NCI-H524 treated with DMSO at 0.1 percent for 48 hours (cell line): ENCODE measurements around the gene ZNF747.

Source experiments
- DNase-seq: peaks from one replicate; lab custom pipeline; 2025; lab: John Stamatoyannopoulos, UW

ZNF747 gene

DNA sequence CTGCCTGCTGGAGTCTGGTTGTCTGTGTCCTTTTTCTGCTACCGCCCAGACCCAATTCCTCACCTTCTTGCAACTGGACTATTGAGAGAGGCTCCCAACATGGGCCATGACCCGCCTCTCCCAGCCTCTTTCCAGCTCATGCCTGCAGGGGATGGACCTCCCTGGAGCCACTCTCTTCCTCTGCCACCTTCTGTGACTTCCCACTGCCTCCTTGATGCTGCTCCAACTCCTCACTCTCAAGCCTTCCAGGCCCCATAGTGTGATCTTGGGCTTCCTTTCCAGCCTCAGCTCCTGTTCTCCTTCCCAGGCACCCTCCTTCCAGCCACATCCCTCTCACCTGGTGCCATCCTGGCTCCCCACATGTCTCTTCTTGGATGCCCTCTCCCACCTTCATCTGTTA, 19.4 kb downstream of the ZNF747 start:
- no peak for DNase-seq

DNA sequence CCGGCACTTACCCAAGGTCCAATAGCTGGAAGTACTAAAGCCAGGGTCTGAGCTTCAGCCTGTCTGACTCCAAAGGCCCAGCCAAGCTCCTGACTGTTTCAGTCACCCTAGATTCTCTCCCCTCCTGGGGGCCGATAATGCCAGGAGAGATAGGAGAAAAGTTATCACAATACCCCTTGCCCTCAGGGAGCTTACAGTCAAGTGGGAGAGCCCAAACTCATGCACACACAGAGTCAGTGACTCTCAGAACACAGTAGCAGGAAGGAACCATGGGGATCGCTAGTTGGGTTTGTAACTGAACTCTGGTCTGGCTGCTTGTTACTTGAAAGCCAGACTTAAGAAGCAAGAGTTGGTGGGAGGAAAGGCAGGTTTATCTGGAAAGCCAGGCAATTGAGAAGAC, 23.1 kb downstream of the ZNF747 start:
- no peak for DNase-seq

DNA sequence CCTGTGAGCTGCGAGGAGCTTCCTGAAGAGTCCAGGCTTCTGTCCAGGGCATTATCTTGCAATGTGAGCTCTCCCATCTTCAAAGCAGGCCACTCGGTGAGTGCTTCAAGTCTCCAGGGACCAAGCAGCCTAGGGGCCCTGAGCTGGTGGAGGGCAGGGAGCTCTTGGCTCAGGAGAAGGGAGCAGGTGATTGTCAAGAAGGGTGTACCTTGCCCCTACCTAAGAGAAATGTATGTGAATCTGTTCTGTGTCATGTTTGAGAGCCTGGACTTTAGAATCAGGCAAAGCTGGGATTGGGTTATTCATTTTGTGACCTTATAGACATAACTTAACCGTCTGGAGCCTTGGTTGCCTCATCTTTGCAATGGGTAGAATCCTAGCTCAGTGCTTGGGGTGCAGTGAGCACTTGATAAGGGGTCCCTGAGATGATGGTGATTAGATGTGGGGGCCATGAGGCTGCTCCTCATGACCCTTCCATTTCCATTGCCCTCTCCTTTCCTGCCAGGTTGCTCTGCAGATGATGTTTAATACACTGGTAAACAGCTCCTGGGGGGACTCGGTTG, 24.2 kb downstream of the ZNF747 start:
- DNase-seq, result no peak

DNA sequence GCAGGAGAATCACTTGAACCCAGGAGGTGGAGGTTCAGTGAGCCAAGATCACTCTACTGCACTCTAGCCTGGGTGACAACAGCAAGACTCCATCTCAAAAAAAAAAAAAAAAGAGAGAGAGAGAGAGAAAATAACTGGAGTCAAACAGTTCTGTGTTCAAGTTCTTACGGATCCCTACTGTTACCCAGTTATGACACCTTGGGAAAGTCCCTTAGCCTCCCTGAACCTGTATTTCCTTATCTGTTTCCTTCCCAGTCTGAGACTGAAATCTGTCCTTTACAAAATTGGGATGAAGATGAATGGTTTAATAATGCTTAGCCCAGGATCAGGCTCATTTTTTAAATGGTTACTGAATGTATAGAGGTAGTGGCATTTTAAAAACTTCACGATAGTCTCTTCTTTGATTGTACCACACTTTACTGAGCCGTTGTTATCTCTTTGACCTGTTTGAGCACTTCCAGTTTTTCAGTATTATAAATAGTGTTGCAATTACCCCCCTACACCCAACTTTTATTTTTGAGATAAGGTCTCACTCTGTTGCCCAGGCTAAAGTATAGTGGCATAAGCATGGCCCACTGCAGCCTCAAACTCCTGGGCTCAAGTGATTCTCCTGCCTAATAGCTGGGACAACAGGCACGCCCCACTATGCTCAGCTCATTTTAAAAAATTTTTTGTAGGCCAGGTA, 25.4 kb downstream of the ZNF747 start:
- no peak for DNase-seq

DNA sequence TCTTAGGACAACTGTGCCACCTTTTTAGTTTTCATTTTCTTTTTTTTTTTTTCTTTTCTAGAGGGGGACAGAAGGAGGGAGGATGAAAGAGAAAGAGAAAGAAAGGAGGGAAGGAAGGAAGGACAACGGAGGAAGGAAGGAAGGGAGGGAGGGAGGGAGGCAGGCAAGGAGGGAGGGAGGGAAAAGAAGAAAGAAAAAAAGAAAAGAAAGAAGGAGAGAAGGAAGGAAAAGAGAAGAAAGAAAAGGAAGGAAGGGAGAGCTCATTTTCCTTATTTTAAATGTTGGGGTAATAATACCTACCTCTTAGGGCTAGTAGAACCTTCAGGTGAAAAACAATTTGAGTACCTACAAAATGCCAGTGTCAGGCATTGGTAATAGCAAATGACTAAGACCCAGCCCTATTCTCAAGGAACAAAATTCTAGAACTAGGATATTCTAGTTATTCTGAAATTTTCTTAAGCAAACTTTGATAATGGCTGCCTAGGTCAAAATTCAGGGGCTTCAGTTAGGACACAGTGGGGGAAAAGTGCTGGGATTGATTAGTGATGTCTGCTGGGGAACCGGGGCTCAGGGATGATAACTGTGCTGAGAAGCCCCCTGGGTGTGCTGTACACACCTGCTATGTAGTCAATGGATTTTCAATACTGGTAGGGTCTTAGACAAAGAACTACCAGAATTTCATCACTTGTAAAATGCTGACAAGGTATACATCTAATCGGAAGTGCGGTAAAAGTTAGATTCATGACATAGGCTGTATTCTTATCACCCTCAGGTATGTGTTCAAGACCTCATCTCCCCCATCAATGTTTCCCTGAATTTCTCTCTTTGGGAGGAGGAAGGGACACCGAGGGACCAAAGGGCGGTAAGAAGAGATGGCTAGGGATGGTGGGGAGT, 31.0 kb downstream of the ZNF747 start:
- no peak for DNase-seq

DNA sequence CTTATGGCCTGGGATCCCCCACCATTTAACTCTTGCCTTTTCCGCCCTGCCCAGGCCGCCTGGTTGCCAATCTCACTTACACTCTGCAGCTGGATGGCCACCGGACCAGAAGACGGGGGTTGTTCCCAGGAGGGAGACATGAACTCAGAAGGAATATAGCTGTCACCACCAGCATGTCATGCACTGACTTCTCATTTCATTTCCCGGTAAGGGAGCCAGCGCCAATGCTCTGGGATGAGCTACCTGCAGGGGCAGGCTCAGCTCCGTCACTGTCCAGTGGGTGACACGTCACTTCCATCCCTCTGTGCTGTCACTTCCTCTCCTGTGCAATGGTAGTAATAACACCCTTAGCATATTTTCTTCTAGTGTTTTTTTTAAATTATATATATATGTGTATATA, 35.4 kb downstream of the ZNF747 start:
- DNase-seq, result no peak

DNA sequence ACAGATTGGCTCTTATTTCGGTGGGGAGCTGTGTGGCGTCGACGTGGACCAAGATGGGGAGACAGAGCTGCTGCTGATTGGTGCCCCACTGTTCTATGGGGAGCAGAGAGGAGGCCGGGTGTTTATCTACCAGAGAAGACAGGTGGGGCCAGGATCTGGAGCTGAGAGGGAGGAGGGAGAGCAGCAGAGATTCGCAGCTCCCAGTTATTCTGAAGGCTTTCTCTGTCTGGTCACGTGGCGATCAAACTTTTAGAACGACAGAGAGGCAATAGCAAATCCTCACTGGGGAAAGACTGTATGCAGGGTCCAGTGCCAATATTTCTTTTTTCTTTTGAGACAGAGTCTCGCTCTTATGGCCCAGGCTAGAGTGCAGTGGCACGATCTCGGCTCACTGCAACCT, 39.9 kb downstream of the ZNF747 start:
- DNase-seq, result no peak

DNA sequence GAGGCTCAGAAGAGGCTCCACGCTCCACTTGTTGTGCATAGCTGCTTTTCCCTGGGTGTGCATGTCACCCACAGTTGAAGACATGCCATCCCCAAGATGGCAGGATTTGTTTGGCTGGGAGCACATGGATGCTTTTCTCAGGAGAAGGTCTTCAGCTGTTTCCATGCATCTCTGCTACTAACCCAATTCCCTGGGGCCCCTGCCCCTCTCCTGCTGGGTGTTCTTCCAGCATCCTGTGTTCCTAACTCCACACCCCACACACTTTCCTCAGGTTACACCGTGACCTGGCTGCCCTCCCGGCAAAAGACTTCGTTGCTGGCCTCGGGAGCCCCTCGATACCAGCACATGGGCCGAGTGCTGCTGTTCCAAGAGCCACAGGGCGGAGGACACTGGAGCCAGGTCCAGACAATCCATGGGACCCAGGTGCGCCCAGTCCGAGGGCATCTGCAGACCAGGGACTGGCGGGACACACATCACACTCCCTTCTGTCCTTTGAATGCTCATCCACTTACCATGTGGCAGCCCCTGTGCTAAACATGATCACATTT, 40.6 kb downstream of the ZNF747 start:
- DNase-seq, result no peak

DNA sequence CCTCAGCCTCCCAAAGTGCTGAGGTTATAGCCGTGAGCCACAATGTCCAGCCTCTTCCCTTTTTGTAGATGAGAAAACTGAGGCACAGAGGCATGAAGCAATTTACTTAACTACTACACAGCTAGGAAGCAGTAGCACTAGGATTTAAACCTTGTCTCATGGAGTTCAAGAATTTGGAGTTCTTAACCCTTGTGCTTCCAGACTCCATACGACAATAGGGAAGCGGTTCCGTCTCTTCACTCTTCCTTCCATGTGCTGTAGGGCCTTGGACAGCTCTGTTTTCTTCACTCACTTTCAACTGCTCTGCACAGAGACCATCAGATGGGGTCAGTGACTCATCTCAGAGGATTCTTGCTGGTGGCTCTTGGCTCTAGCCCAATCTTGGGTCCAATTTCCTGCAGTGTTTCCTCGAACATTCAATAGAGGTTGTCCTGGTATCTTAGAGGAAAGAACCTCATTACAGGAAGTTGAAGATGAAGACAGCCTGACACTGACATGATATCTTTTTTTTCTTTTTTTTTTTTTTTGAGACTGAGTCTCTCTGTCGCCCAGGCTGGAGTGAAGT, 42.8 kb downstream of the ZNF747 start:
- no peak for DNase-seq

DNA sequence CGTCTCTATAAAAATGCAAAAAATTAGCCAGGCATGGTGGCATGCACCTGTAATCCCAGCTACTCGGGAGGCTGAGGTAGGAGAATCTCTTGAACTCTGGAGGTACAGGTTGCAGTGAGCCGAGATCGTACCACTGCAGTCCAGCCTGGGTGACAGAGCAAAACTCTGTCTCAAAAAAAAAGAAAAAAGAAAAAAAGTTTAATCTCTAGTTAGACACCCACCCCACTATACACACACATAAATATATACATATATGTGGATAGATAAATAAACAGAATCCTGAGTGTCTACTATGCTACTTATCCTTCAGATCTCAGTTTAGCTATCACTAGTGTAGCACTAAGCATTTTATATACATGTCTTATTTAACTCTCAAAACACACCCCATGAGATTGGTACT, 43.4 kb downstream of the ZNF747 start:
- no peak for DNase-seq

DNA sequence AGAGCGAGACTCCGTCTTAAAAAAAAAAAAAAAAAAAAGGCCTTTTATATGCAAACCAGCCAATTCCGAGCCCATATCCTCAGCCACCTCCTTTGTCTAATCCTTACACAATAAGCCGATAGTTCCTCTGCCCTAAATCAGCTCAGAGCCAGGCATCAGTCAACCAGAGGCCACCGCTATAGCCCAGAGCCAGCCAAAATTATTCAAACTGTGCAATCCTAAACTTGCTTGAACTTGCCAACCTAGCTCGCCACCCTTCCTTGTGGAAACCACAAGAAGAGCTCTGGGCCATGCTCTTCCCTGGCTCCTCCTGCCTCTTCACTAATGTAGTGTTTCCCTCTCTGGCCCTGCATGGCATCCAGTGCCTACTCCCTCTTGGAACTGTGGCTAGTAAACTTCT, 44.4 kb downstream of the ZNF747 start:
- no peak for DNase-seq

DNA sequence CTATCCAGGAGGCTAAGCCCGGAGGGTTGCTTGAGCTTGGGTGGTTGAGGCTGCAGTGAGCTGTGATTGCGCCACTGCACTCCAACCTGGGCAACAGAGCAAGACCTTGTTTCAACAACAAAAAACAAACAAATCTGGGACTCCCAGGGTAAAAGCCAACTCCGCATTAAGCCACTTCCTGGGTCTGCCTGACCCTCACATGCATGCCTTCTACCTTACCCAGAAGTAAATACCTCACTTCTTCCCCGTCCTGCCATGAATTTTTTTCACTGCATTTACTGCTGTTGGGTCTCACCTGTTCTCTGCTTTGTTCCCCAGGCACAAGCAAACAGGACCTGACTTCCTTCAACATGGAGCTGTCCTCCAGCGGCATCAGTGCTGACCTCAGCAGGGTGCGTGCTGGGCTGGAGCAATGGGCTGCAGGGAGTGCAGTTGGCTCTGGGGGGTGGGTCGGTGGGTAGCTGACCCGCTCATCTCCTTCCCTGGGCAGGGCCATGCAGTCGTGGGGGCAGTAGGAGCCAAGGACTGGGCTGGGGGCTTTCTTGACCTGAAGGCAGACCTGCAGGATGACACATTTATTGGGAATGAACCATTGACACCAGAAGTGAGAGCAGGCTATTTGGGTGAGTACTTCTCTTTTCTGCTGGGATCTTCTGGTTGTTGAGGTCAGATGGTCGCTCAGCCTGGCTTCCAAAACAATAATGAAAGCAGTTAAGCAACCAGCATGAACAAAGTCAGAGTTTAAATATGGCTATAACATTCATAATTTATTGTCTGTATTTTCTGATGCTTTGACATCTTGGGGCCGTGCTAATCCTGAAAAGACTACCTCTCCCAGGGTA, 45.7 kb downstream of the ZNF747 start:
- DNase-seq, result no peak

DNA sequence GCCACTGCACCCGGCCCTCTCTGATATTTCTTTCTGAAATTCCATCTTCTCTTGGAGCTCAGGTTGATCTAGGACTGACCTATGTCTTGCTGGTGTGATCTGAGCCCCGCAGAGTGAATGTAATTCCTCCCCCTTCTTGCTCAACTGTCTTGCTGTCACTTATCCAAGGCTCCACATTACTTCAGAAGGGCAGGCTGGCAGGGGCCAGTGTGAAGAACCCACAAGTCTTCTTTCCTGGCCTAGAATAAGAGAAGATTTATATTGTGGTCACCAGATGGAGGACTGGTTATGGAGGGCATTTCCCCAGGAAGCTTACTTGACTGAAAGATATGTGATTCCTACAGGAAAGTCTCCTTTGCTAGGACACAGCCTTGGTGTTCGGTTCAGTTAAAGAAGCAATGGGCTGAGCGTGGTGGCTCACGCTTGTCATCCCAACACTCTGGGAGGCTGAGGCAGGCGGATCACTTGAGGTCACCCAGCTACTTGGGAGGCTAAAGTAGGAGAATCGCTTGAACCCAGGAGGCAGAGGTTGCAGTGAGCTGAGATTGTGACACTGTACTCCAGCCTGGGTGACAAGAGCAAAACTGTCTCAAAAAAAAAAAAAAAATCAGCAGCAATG, 48.7 kb downstream of the ZNF747 start:
- DNase-seq, result no peak

DNA sequence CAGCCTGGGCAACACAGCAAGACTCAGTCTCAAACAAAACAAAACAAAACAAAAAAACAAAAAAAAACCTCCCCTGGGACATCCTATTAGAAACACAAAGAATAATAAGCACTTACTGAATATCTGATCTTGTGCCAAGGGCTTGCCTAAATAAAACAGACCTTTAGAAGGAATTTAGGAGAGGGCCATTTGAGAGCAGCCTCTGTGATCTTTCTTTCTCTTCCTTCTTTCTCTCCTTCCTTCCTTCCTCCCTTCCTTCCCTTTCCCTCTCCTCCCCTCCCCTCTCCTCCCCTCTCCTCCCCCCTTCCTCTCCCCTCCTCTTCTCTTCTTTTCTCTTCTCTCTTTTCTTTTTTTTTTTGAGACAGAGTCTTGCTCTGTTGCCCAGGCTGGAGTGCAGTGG, 49.8 kb downstream of the ZNF747 start:
- DNase-seq, result no peak

DNA sequence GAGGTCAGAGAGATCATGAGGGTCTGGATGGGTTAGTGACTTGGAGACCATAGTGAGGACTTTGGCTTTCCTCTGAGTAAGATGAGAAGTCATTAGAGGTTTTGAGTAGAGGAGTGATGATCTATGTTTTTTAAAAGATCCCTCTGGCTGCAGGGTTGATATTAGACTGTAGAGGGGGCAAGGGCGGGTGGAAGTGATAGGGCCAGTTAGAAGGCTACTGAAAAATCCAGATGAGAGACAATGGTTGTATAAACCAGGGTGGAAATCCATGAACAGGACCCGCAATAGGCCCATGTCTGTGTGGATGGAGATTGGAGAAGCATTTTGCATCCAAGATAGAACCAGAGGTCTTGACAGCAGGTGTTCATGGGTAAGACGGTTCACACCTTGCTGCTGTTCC, 52.3 kb downstream of the ZNF747 start:
- no peak for DNase-seq

DNA sequence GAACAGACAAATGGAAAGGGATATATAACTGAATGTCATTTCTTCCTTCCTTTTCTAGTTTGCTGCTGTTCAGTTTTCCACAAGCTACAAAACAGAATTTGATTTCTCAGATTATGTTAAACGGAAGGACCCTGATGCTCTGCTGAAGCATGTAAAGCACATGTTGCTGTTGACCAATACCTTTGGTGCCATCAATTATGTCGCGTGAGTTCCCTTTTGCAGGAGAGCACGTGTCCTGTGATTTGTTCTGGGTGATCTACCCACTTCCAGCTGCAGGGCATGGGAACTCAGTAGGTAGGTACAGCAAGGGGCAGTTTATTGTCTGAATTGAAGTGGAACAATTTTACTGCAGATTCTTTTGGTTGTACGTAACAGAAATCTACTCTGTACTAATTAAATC, 53.3 kb downstream of the ZNF747 start:
- no peak for DNase-seq
